ENCODE results near the gene LSM14A. TPM values are rescaled to one million over a fixed set of nuclear protein-coding genes. Genes with fewer than 3 reads are reported as not detected.

LSM14A gene
- total RNA-seq, 1 experiment from 2014 or later = 161 TPM

GRCh38 chr19:34208291-34208884 is 36.1 kb downstream of the LSM14A start:
- Mint-ChIP-seq H3K27ac (peak overlapping the region; percentile 60; the same call in 1 of the 2 replicates), H3K4me1 (no peaks in the 10 kb centered on the region), H3K36me3 (peaks cover 33% of the 10 kb centered on the region), H3K4me3 (no peak overlapping the region), H3K9me3 (no peaks in the 10 kb centered on the region), H3K27me3 (ENCODE audit: low read depth) (no peaks in the 10 kb centered on the region)
- no peak for ATAC-seq
- ChIA-PET POLR2A (no interaction called here), CTCF (no interaction called here)
- DNase-seq (ENCODE audit: low spot score) = no peak
- TF ChIP-seq ATF2 (CRISPR knock-in tag; IDR thresholded peaks at IDR 0.05; ENCODE audit: borderline replicate concordance, low read depth) = no peak
- TF ChIP-seq, protein P1, sequence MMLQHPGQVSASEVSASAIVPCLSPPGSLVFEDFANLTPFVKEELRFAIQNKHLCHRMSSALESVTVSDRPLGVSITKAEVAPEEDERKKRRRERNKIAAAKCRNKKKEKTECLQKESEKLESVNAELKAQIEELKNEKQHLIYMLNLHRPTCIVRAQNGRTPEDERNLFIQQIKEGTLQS (CRISPR knock-in tag; conservative IDR thresholded peaks at IDR 0.05) = no peak
- no peak for TF ChIP-seq HMGA2 (CRISPR knock-in tag; IDR thresholded peaks at IDR 0.05)
- TF ChIP-seq, protein P2, sequence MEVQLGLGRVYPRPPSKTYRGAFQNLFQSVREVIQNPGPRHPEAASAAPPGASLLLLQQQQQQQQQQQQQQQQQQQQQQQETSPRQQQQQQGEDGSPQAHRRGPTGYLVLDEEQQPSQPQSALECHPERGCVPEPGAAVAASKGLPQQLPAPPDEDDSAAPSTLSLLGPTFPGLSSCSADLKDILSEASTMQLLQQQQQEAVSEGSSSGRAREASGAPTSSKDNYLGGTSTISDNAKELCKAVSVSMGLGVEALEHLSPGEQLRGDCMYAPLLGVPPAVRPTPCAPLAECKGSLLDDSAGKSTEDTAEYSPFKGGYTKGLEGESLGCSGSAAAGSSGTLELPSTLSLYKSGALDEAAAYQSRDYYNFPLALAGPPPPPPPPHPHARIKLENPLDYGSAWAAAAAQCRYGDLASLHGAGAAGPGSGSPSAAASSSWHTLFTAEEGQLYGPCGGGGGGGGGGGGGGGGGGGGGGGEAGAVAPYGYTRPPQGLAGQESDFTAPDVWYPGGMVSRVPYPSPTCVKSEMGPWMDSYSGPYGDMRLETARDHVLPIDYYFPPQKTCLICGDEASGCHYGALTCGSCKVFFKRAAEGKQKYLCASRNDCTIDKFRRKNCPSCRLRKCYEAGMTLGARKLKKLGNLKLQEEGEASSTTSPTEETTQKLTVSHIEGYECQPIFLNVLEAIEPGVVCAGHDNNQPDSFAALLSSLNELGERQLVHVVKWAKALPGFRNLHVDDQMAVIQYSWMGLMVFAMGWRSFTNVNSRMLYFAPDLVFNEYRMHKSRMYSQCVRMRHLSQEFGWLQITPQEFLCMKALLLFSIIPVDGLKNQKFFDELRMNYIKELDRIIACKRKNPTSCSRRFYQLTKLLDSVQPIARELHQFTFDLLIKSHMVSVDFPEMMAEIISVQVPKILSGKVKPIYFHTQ (CRISPR knock-in tag; IDR thresholded peaks at IDR 0.05) = no peak
- TF ChIP-seq, protein P3, sequence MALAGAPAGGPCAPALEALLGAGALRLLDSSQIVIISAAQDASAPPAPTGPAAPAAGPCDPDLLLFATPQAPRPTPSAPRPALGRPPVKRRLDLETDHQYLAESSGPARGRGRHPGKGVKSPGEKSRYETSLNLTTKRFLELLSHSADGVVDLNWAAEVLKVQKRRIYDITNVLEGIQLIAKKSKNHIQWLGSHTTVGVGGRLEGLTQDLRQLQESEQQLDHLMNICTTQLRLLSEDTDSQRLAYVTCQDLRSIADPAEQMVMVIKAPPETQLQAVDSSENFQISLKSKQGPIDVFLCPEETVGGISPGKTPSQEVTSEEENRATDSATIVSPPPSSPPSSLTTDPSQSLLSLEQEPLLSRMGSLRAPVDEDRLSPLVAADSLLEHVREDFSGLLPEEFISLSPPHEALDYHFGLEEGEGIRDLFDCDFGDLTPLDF (CRISPR knock-in tag; IDR thresholded peaks at IDR 0.05) = no peak
- TF ChIP-seq ESRRA (CRISPR knock-in tag; IDR thresholded peaks at IDR 0.05; ENCODE audit: borderline replicate concordance) = no peak
- TF ChIP-seq ARID4B (CRISPR knock-in tag; IDR thresholded peaks at IDR 0.05; ENCODE audit: borderline replicate concordance) = no peak
- TF ChIP-seq, protein P4, sequence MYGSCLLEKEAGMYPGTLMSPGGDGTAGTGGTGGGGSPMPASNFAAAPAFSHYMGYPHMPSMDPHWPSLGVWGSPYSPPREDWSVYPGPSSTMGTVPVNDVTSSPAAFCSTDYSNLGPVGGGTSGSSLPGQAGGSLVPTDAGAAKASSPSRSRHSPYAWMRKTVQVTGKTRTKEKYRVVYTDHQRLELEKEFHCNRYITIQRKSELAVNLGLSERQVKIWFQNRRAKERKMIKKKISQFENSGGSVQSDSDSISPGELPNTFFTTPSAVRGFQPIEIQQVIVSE (CRISPR knock-in tag; IDR thresholded peaks at IDR 0.05; ENCODE audit: borderline replicate concordance) = no peak
- no peak for TF ChIP-seq EMX1 (CRISPR knock-in tag; IDR thresholded peaks at IDR 0.05)
- TF ChIP-seq, protein P5, sequence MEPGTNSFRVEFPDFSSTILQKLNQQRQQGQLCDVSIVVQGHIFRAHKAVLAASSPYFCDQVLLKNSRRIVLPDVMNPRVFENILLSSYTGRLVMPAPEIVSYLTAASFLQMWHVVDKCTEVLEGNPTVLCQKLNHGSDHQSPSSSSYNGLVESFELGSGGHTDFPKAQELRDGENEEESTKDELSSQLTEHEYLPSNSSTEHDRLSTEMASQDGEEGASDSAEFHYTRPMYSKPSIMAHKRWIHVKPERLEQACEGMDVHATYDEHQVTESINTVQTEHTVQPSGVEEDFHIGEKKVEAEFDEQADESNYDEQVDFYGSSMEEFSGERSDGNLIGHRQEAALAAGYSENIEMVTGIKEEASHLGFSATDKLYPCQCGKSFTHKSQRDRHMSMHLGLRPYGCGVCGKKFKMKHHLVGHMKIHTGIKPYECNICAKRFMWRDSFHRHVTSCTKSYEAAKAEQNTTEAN (CRISPR knock-in tag; IDR thresholded peaks at IDR 0.05) = no peak
- no peak for TF ChIP-seq KAT7 (CRISPR knock-in tag; IDR thresholded peaks at IDR 0.05; ENCODE audit: borderline replicate concordance)
- TF ChIP-seq RELA (CRISPR knock-in tag; IDR thresholded peaks at IDR 0.05; ENCODE audit: borderline replicate concordance) = no peak
- no peak for TF ChIP-seq ZNF317 (CRISPR knock-in tag; IDR thresholded peaks at IDR 0.05; ENCODE audit: borderline replicate concordance, low read depth)
- TF ChIP-seq ELF4 (CRISPR knock-in tag; IDR thresholded peaks at IDR 0.05; ENCODE audit: low read depth) = no peak
- TF ChIP-seq ERG (CRISPR knock-in tag; IDR thresholded peaks at IDR 0.05) = no peak
- TF ChIP-seq, protein P6, sequence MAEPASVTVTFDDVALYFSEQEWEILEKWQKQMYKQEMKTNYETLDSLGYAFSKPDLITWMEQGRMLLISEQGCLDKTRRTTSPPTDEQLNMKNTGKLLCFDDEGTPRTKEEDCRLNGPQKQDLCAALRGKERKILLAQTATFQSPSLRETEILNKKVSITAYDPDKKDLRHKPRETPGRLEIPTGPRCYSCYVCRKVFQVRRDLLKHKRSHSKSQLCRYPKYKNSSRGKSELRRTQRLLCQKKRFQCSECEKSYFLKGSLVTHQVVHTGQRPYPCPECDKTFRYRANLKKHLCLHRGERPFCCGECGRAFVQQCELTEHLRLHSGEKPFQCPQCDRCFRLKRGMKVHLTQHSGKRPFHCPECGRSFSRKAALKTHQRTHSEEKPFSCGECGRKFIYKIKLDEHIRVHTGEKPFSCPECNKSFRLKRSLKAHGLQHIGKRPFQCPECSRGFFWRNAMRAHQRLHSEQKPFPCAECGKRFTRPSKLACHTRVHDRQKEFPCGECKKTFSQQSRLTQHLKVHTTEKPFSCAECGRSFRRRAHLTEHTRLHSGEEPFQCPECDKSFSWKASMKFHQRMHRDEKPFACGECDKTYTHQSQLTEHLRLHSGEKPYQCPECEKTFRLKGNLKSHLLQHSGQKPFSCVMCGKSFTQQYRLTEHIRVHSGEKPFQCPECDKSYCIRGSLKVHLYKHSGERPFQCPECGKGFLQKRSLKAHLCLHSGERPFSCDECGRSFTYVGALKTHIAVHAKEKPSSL (CRISPR knock-in tag; conservative IDR thresholded peaks at IDR 0.05) = no peak
